SU-DHL-6 (cell line): ENCODE results near the gene EFCAB8.

Experiments used
- H2AFZ ChIP-seq: fragments of 200-600 bp; sonication (generic); 2 replicates; pipeline ENCODE4 v1.6.1; 2014; ENCODE audit warnings: low read depth, mild to moderate bottlenecking, moderate library complexity, mixed read lengths, antibody characterized with exemption, low read length; ENCODE audit not compliant: severe bottlenecking
- H3F3A ChIP-seq: fragments of 200-600 bp; shearing (Covaris generic); 2 replicates; pipeline ENCODE4 v1.6.0; 2016; ENCODE audit warnings: antibody characterized with exemption, mild to moderate bottlenecking; ENCODE audit not compliant: insufficient read depth
- H3K27ac ChIP-seq: fragments of 200-600 bp; sonication (generic); 2 replicates; pipeline ENCODE4 v1.5.1; 2016; ENCODE audit warnings: low read depth, mild to moderate bottlenecking, low read length, moderate library complexity, mixed read lengths
- H3K27me3 ChIP-seq: fragments of 200-600 bp; sonication (generic), shearing (Covaris generic); 2 replicates; pipeline ENCODE4 v1.6.0; 2014; ENCODE audit warnings: mild to moderate bottlenecking, low read length
- H3K36me3 ChIP-seq: fragments of 200-600 bp; sonication (generic); 2 replicates; pipeline ENCODE4 v1.6.1; 2014; ENCODE audit warnings: mild to moderate bottlenecking, low read length, mixed read lengths
- H3K4me2 ChIP-seq: fragments of 300-600, 200-600 bp; shearing (Covaris generic), sonication (generic); 2 replicates; pipeline ENCODE4 v1.6.0; 2014; ENCODE audit warnings: low read length, low read depth, mild to moderate bottlenecking; ENCODE audit not compliant: poor library complexity, severe bottlenecking
- H3K4me3 ChIP-seq: fragments of 200-600 bp; sonication (generic); 2 replicates; pipeline ENCODE4 v1.5.1; 2014; ENCODE audit warnings: antibody characterized with exemption, low read length, mild to moderate bottlenecking, mixed read lengths; ENCODE audit not compliant: insufficient read depth, poor library complexity, severe bottlenecking
- H3K79me2 ChIP-seq: fragments of 200-600 bp; sonication (generic); 2 replicates; pipeline ENCODE4 v1.6.1; 2014; ENCODE audit warnings: mild to moderate bottlenecking, low read length, moderate library complexity; ENCODE audit not compliant: insufficient read depth
- H3K9ac ChIP-seq: fragments of 200-600 bp; sonication (generic); 2 replicates; pipeline ENCODE4 v1.7.0; 2014; ENCODE audit warnings: mild to moderate bottlenecking, low read length
- H3K9me2 ChIP-seq: fragments of 200-600 bp; sonication (generic); replicated peaks from 2 replicates; pipeline ENCODE4 v1.6.1; 2014; ENCODE audit warnings: low read length; ENCODE audit not compliant: insufficient read depth
- H3K9me3 ChIP-seq: fragments of 200-600 bp; sonication (generic); 2 replicates; pipeline ENCODE4 v1.6.1; 2014; ENCODE audit warnings: low read length, mixed read lengths; ENCODE audit not compliant: insufficient read depth
- H4K20me1 ChIP-seq: fragments of 200-600 bp; sonication (generic); 2 replicates; pipeline ENCODE4 v1.6.1; 2014; ENCODE audit warnings: low read depth, mild to moderate bottlenecking, antibody characterized with exemption, low read length, moderate library complexity, mixed read lengths
- CTCF ChIP-seq: fragments of 200-600 bp; sonication (generic); IDR thresholded peaks from one replicate; pipeline ENCODE4 v1.5.1; 2017; ENCODE audit warnings: antibody characterized with exemption, mild to moderate bottlenecking, low read length, moderate library complexity; ENCODE audit not compliant: insufficient read depth, poor library complexity, severe bottlenecking
- EZH2phosphoT487 ChIP-seq: fragments of 200-600 bp; sonication (generic), shearing (Covaris generic); conservative IDR thresholded peaks from 2 replicates; pipeline ENCODE4 v1.6.1; 2018; ENCODE audit warnings: mild to moderate bottlenecking, antibody characterized with exemption, low read length, moderate library complexity, mixed read lengths

Gene EFCAB8

DNA sequence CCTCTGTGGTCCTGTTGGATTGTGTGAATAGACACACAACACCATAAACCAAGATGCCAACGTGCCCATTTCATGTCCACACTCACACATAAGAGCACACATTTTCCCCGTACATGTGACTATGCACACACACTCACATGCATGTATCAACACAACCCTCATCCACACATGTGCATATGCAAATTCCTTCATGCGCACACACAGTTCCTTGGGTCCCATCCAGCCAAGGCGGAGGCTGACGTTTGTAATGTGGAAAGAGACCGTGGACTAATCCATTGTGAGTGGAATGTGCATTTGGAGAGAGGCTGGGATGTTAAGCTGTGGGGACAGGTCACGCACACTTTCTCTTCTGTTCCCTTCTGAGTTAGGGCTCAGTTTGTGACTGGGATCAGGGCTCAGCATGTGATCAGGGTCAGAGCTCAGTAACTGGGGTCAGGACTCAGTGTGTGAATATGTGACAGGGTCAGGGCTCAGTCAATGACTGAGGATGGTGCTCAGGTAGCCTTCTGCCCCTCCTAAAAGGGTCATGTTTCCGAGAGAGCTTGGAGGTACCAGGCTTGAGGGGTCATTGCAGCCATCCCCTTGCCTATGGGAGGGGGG is 148.2 kb downstream of the EFCAB8 start:
- no peak overlapping the region for H3K27ac ChIP-seq
- no peak overlapping the region for H3K4me3 ChIP-seq
- H3K9ac ChIP-seq = no peak overlapping the region
- H2AFZ ChIP-seq = no peak overlapping the region
- H3K4me2 ChIP-seq = no peak overlapping the region
- H3K9me3 ChIP-seq = no peaks in the 10 kb centered on the region
- no peaks in the 10 kb centered on the region for H3K79me2 ChIP-seq
- no peaks in the 10 kb centered on the region for H3K36me3 ChIP-seq
- no peaks in the 10 kb centered on the region for H3K9me2 ChIP-seq
- no peak for TF ChIP-seq CTCF
- TF ChIP-seq EZH2phosphoT487 = no peak
- H3F3A ChIP-seq = no peaks in the 10 kb centered on the region
- no peaks in the 10 kb centered on the region for H4K20me1 ChIP-seq
- no peaks in the 10 kb centered on the region for H3K27me3 ChIP-seq

GRCh38 chr20:33007376-33008335 is 148.9 kb downstream of the EFCAB8 start, which contains the start of gene BPIFB2:
Gene BPIFB2 (plus strand): TSS chr20:33007704. CDS start chr20:33008575, 871 bp downstream.
- no peak within 1 kb of the TSS for H3K27ac ChIP-seq
- no peaks in the 10 kb centered on the region for H3K79me2 ChIP-seq
- no peaks in the 10 kb centered on the region for H3F3A ChIP-seq
- no peaks in the 10 kb centered on the region for H3K36me3 ChIP-seq
- H4K20me1 ChIP-seq = no peaks in the 10 kb centered on the region
- H3K9ac ChIP-seq = no peak within 1 kb of the TSS
- no peak within 1 kb of the TSS for H2AFZ ChIP-seq
- H3K9me2 ChIP-seq = no peaks in the 10 kb centered on the region
- H3K27me3 ChIP-seq = no peaks in the 10 kb centered on the region
- H3K4me3 ChIP-seq = no peak within 1 kb of the TSS
- H3K4me2 ChIP-seq = no peak within 1 kb of the TSS
- no peaks in the 10 kb centered on the region for H3K9me3 ChIP-seq
- TF ChIP-seq CTCF (no peak), EZH2phosphoT487 (no peak)

DNA sequence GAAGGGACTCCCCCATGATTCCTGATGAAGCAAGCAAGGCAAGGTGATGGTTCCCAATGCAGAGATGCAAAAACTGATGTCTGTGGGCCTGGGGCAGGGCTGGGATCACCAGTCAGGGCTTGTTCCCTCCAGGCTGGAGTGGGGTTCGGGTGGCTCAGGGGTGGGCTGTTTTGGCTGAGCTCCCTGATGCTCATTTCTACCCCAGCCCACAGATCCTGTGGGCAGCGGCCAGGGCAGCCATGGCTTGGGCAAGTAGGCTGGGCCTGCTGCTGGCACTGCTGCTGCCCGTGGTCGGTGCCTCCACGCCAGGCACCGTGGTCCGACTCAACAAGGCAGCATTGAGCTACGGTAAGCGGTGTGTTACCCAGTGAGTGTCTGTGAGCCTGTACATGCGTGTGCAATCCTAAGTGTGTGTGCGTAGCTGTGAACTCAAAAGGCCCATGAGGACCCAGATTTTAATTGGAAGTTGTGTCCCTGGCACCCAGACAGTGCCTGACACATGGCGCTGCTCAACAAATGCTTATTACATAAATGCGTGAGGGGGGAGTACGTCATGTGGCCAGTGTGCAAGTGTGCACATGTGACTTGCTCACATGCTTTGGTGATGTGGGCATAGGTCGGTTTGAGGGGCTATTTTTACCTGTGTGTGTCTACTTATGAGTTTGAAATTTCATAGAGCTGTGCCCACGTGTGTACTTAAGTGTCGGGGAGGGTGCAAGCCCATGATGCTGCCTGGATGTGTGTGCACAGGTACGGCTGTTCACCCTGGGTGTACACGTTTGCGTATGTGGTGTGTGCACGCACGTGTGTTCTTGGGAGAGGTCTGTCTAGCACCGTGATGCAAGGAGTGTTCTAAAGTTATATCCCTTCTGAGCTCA is 149.9 kb downstream of the EFCAB8 start:
- Histone ChIP-seq H3K79me2 (no peaks in the 10 kb centered on the region), H3K9me3 (no peaks in the 10 kb centered on the region), H3K9me2 (no peaks in the 10 kb centered on the region), H3K4me2 (no peak overlapping the region), H2AFZ (no peak overlapping the region), H3K4me3 (no peak overlapping the region), H3K27me3 (no peaks in the 10 kb centered on the region), H3F3A (no peaks in the 10 kb centered on the region), H3K9ac (no peak overlapping the region), H3K27ac (no peak overlapping the region), H3K36me3 (no peaks in the 10 kb centered on the region), H4K20me1 (no peaks in the 10 kb centered on the region)
- TF ChIP-seq EZH2phosphoT487 (no peak), CTCF (no peak)
